OCI-M2 (cell line): Measurements from ENCODE around the gene ACTA2.

Experiments
- DNase-seq: peaks from one replicate; lab custom pipeline; 2025; ENCODE audit not compliant: unreplicated experiment; lab: John Stamatoyannopoulos, UW

ACTA2 gene

DNA sequence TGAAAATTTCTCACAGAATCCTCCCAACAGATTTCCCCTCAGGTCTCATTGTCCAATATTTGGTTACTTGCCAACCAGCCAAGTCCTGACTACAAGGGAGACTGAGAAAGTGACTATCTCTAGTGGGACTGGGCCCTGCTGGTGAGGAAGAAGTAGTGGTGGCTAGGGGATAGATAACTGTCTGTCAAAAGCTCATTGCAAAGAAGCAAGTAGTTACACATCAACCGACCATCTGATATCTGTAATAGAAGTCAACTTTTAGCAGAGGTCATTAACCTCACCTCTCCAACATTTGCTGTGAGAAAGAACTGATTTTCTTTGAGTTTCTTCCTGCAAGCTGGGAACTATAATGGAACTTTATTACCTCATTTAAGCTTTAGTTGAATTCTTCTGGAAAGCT lies 57.3 kb downstream of the ACTA2 start:
- DNase-seq: no peak

- no peak for DNase-seq
Observed at GRCh38 chr10:88893611-88894010, 59.0 kb downstream of the ACTA2 start.

GRCh38 chr10:88892222-88892967 lies 60.2 kb downstream of the ACTA2 start:
- no peak for DNase-seq

DNA sequence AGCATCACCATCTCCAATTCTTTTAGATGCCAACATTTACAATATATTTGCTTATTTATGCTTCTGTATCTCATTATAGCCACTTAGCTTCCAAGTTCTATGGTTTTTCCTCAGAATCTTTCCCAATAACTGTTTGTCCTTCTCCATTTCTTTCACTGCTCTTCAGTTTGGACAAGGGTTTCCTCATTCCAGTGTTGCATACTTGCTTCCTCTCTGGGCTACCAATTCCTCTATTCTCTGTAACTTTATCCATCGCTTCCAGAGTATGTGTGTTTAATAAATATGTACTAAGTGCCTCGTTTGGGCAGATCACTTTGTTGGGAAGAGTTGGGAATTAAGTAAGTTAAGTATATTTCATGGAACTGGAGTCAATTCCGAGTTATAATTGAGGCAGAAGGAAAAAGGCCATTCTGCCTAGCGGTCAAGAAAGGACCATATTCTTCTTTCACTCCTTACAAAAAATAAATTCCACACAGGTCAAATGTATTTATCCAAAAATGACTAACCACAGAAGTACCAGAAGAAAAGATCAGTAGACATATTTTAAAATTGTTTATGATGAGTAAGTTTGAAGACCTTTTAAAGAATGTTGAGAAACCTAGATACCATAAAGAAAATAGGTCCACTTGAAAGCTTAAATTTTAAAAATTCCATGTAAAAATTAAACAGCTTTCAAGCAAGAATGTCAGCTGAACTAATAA lies 61.7 kb downstream of the ACTA2 start:
- no peak for DNase-seq

DNA sequence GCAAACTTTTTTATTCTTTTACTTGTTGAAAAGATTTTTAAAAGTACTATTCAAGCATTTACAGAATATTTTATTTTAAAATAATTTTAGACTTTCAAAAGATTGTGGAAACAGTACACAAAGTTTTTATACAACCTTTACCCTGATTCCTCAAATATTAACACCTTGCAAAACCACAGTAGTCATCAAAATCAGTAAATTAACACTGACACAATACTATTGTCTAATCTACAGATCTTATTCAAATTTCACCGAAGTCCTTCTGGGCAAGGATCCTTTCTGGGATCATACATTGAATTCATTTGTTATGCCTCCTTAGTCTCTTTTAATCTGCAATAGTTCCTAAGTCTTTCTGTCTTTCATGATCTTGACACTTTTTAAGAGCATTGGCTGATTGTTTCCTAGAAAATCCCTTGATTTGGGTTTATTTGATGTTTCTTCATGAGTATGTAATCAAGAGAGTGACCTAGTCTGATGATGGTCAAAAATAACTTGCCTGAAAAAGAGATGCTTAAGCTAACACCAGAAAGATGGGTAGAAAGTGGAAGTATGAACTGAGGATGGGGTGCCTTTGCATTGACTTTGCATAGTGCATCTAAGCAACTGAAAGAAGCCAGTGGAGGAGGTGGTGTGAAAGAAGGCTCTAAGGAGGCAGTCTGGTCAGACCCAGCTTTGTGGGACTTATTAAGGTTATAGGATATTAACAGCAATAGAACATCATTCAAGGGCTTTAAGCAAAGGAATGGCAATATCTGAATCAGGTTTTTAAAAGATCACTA lies 62.8 kb downstream of the ACTA2 start:
- DNase-seq: no peak

- DNase-seq: no peak
Observed at GRCh38 chr10:88888810-88889445, 63.6 kb downstream of the ACTA2 start.

- DNase-seq: no peak
Observed at GRCh38 chr10:88886557-88886956, 66.0 kb downstream of the ACTA2 start.
